Left ventricle myocardium inferior (tissue), 1 donor: ENCODE measurements around the gene MALT1. TPM values are rescaled to one million over a fixed set of nuclear protein-coding genes. Genes with fewer than 3 reads are reported as not detected.
A peak's percentile ranks its signal among the peaks of the same experiment; 100 is the strongest.

Source experiments
- DNase-seq: peaks from one replicate; pipeline ENCODE4 v3.0.0-alpha.2; 2020
- H3K27ac ChIP-seq: fragments of 200-600 bp; replicated peaks from 2 replicates; pipeline ENCODE4 v1.8.0; 2021
- H3K27me3 ChIP-seq: fragments of 200-600 bp; 2 replicates; pipeline ENCODE4 v1.8.0; 2021; ENCODE audit warnings: low read depth
- H3K36me3 ChIP-seq: fragments of 200-600 bp; 2 replicates; pipeline ENCODE4 v1.8.0; 2021
- H3K4me1 ChIP-seq: fragments of 200-600 bp; 2 replicates; pipeline ENCODE4 v1.8.0; 2021
- H3K4me3 ChIP-seq: fragments of 200-600 bp; 2 replicates; pipeline ENCODE4 v1.8.0; 2021; ENCODE audit warnings: mild to moderate bottlenecking, moderate library complexity
- H3K9me3 ChIP-seq: fragments of 200-600 bp; replicated peaks from 2 replicates; pipeline ENCODE4 v1.8.0; 2021
- CTCF ChIP-seq: fragments of 200-600 bp; IDR thresholded peaks from 2 replicates; pipeline ENCODE4 v1.8.0; 2021; ENCODE audit warnings: antibody characterized with exemption, mild to moderate bottlenecking, borderline replicate concordance
- intact Hi-C: fragments of 100-400 bp; cut with micrococcal nuclease; formaldehyde crosslinking; loops from one replicate; pipeline ENCODE4 v1.11.0; 2022
- total RNA-seq: library from RNA; stranded (reverse); fragmentation: NEBNext Ultra II Directional; extraction: Animal tissue kit (Norgen Biotek cat#: 25700); gene quantifications from one replicate; pipeline ENCODE4 v1.2.1, GENCODE V29; 2021
- donor health status: DM: no; HTN: yes; CAD: no; lungs with severe emphysema.

The MALT1 gene
- total RNA-seq, 1 donor from 2014 or later, result 8.6 TPM

DNA sequence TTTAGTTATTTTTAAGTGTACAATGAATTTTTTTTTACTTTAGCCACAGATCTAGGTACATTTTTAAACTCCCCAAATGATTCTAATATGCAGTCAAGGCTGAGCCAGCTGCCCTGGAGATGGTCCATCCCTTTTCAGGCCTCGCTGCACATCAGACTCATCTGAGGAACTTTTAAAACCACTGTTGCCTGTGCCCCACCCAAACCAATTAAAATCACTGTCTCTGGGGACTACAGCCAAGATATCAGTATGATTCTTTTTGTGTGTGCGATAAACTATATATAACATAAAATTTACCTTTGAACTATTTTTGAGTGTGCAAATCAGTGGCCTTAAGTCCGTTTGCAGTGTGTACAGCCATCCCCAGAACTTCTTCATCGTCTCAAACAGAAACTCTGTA is 9.1 kb upstream of the MALT1 start:
- Histone ChIP-seq H3K4me3 (no peak overlapping the region), H3K4me1 (peaks cover 5% of the 10 kb centered on the region), H3K36me3 (no peaks in the 10 kb centered on the region), H3K27me3 (no peaks in the 10 kb centered on the region), H3K27ac (no peak overlapping the region), H3K9me3 (no peaks in the 10 kb centered on the region)
- TF ChIP-seq CTCF, result no peak
- DNase-seq, result no peak
- intact Hi-C loops, result loop anchor here (10.0 kb wide), 1 partner anchor 103 kb away; no protein-coding TSS in a partner anchor

GRCh38 chr18:58666176-58666575 is 5.1 kb upstream of the MALT1 start:
- no peaks in the 10 kb centered on the region for H3K9me3 ChIP-seq
- no peaks in the 10 kb centered on the region for H3K36me3 ChIP-seq
- H3K4me1 ChIP-seq, result peaks cover 12% of the 10 kb centered on the region
- no peak overlapping the region for H3K4me3 ChIP-seq
- intact Hi-C loops, result loop anchor here (10.0 kb wide), 1 partner anchor 99 kb away; no protein-coding TSS in a partner anchor
- DNase-seq, result no peak
- no peaks in the 10 kb centered on the region for H3K27me3 ChIP-seq
- H3K27ac ChIP-seq, result no peak overlapping the region
- no peak for TF ChIP-seq CTCF

DNA sequence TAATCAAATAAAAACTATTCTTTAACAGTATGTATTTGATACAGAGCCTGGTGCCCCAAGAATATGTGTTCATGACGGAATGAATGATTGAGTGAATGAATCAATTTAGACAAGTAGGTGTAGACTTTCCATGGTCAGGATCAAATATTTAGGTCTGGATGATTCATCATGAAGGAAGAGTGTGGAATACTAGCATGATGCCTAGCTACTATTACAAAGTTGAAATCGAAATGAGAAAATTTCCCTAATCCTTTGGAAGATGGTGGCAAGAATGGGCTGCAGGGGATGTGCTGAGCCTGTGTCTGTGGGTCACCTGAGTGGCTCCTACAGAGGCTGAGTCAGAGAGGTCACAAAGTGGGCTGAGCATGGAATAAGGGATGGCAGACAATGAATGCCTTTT is 3.1 kb upstream of the MALT1 start:
- TF ChIP-seq CTCF, result no peak
- DNase-seq, result no peak
- Histone ChIP-seq H3K27me3 (no peaks in the 10 kb centered on the region), H3K4me1 (peaks cover 30% of the 10 kb centered on the region), H3K27ac (no peak overlapping the region), H3K9me3 (no peaks in the 10 kb centered on the region), H3K36me3 (no peaks in the 10 kb centered on the region), H3K4me3 (no peak overlapping the region)
- intact Hi-C loops, result loop anchor here (10.0 kb wide), 1 partner anchor 97 kb away; no protein-coding TSS in a partner anchor

DNA sequence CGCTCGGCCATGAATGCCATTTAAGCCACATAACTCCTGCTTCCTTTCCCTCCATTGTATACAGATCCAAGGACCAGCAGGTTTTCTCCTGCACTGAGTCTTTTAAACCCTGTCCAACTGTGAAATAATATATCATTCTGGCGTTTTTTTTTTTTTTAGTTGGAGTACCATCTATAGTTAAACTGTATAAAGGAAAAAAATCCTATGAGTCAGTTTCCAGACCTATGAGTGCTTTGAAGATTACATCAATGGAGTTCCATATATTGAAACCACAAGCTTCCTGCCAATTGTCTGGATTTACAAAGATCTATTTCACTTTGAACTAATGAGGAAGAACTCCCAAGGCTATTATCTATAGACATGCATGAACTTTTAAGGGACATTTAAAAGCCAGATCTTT is 2.4 kb upstream of the MALT1 start:
- Histone ChIP-seq H3K4me1 (peaks cover 37% of the 10 kb centered on the region), H3K9me3 (no peaks in the 10 kb centered on the region), H3K27me3 (no peaks in the 10 kb centered on the region), H3K4me3 (no peak overlapping the region), H3K27ac (no peak overlapping the region), H3K36me3 (no peaks in the 10 kb centered on the region)
- intact Hi-C loops, result loop anchor here (10.0 kb wide), 1 partner anchor 96 kb away; no protein-coding TSS in a partner anchor
- no peak for TF ChIP-seq CTCF
- no peak for DNase-seq

DNA sequence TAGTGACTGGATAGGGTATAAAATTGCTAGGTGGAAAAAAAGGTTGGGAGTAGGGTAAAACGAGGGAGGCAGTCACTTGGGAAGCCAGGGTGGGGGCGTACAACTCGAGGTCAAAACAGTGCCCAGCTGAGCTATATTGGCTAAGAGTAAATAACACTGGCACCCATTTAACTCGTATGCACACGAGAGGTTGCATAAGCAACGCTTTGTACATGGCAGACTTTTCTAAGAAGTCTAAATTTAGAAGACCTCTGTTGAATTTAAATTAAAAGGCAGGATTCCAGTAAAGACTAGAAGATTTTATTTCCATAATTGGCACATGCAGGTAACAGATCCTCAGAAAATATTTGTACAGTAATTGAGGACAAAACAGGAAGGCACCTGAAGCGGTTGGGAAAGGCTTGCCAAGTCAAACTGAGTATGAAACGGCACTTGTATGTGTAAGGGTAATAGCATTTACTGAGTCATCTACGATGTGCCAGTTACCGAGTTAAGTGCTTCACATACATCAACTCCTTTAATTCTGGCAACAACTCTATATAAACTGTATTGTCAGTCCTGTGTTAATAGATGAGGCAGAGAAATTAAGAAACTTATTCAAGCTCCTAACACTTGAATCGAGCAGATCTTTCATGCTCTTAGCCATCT is 1.4 kb upstream of the MALT1 start:
- no peaks in the 10 kb centered on the region for H3K27me3 ChIP-seq
- no peak for TF ChIP-seq CTCF
- no peaks in the 10 kb centered on the region for H3K9me3 ChIP-seq
- intact Hi-C loops, result loop anchor here (10.0 kb wide), 1 partner anchor 95 kb away; no protein-coding TSS in a partner anchor
- H3K27ac ChIP-seq, result peak overlapping the region; percentile 98
- DNase-seq, result no peak
- H3K36me3 ChIP-seq, result no peaks in the 10 kb centered on the region
- H3K4me1 ChIP-seq, result peaks cover 44% of the 10 kb centered on the region
- peak overlapping the region; percentile 86 for H3K4me3 ChIP-seq
